Stimulated activated CD4-positive, alpha-beta T cell treated with anti-CD3 and anti-CD28 coated beads, Interleukin-1b, Interleukin-23, amount 100 ng/mL, for 1 hour (primary cell): Measurements from ENCODE around the gene FOLR1.
"Not testable (repeated sequence)": the region's sequence is repeated elsewhere in the genome, so short reads cannot be mapped to it uniquely, and the experiment has no call there.

Source experiments
- DNase-seq, 2 donors: peaks; one replicate each; pipeline ENCODE4 v3.0.0-alpha.2; 2020; ENCODE audit warnings: low read depth in 2 of 2

The FOLR1 gene

GRCh38 chr11:72191961-72192381, at the start of gene FOLR1:
FOLR1 (plus strand) TSS chr11:72192140; CDS start chr11:72192174, 34 bp downstream.
- DNase-seq, result no peak

- not testable (repeated sequence) for DNase-seq
Observed at GRCh38 chr11:72142543-72142942, 49.4 kb upstream of the FOLR1 start.

- DNase-seq, result no peak
Observed at GRCh38 chr11:72144807-72145565, 47.0 kb upstream of the FOLR1 start.

- DNase-seq, result no peak
Observed at GRCh38 chr11:72146625-72147024, 45.3 kb upstream of the FOLR1 start.

- no peak for DNase-seq
Observed at GRCh38 chr11:72150882-72151281, 41.1 kb upstream of the FOLR1 start.

- not testable (repeated sequence) for DNase-seq
Observed at GRCh38 chr11:72153874-72154273, 38.1 kb upstream of the FOLR1 start.

- no peak for DNase-seq
Observed at GRCh38 chr11:72154816-72155215, 37.1 kb upstream of the FOLR1 start.

- no peak for DNase-seq
Observed at GRCh38 chr11:72155751-72156150, 36.2 kb upstream of the FOLR1 start.

GRCh38 chr11:72157131-72157530, 34.8 kb upstream of the FOLR1 start:
- no peak for DNase-seq

- DNase-seq, result no peak
Observed at GRCh38 chr11:72160319-72160718, 31.6 kb upstream of the FOLR1 start.

GRCh38 chr11:72162891-72163492, 28.9 kb upstream of the FOLR1 start:
- no peak for DNase-seq

- DNase-seq, result not testable (repeated sequence)
Observed at GRCh38 chr11:72164187-72164586, 27.8 kb upstream of the FOLR1 start.

- not testable (repeated sequence) for DNase-seq
Observed at GRCh38 chr11:72169046-72169555, 22.8 kb upstream of the FOLR1 start.

- not testable (repeated sequence) for DNase-seq
Observed at GRCh38 chr11:72169754-72170153, 22.2 kb upstream of the FOLR1 start.

- DNase-seq, result not testable (repeated sequence)
Observed at GRCh38 chr11:72172043-72172442, 19.9 kb upstream of the FOLR1 start.

GRCh38 chr11:72173291-72173690, 18.6 kb upstream of the FOLR1 start:
- DNase-seq, result no peak

- DNase-seq, result no peak
Observed at GRCh38 chr11:72174302-72175070, 17.5 kb upstream of the FOLR1 start.

- DNase-seq, result no peak
Observed at GRCh38 chr11:72177656-72178055, 14.3 kb upstream of the FOLR1 start.

- no peak for DNase-seq
Observed at GRCh38 chr11:72179049-72179803, 12.7 kb upstream of the FOLR1 start.

- DNase-seq, result no peak
Observed at GRCh38 chr11:72179804-72180396, 12.0 kb upstream of the FOLR1 start.

- not testable (repeated sequence) for DNase-seq
Observed at GRCh38 chr11:72180892-72181552, 10.9 kb upstream of the FOLR1 start.
